ES-I3 (cell line): Measurements from ENCODE around the gene EMC8.
A peak's percentile ranks its signal among the peaks of the same experiment; 100 is the strongest.
"Not testable (repeated sequence)": the region's sequence is repeated elsewhere in the genome, so short reads cannot be mapped to it uniquely, and the experiment has no call there.

ENCODE experiments used
- H3K36me3 ChIP-seq: 2 replicates; pipeline ENCODE4 v1.6.1; 2013; ENCODE audit warnings: mild to moderate bottlenecking, low read length, control low read depth, moderate library complexity; ENCODE audit not compliant: insufficient read depth
- H3K4me1 ChIP-seq: 2 replicates; pipeline ENCODE4 v1.6.1; 2013; ENCODE audit warnings: mild to moderate bottlenecking, control low read depth, low read length; ENCODE audit not compliant: insufficient read depth
- H3K9ac ChIP-seq: 2 replicates; pipeline ENCODE4 v1.6.1; 2013; ENCODE audit warnings: low read depth, mild to moderate bottlenecking, low read length, moderate library complexity
- H3K9me3 ChIP-seq: 2 replicates; pipeline ENCODE4 v1.6.1; 2013; ENCODE audit warnings: mild to moderate bottlenecking, low read length, moderate library complexity; ENCODE audit not compliant: control insufficient read depth, insufficient read depth

The EMC8 gene

DNA sequence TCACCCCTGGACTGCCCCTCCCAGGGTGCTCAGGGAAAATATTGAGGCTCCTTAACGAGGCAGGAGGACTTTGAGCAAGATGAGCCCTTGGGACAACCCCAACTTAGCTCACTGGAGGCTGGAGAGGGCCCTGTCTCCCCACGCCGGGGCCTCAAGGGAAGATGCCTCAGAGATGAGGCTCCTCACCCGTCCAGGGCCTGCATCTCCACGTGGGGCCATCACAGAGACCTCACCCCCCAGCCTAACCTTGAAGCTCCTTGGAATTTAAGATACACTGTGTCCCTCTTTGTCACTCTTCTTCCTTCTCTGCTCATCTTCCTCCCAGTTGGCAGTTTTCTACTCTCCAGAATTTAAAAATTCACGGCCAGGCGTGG is 11.4 kb upstream of the EMC8 start:
- H3K9ac ChIP-seq = no peak overlapping the region
- H3K9me3 ChIP-seq = no peaks in the 10 kb centered on the region
- H3K36me3 ChIP-seq = peaks cover 9% of the 10 kb centered on the region; the same call in 1 of the 2 replicates
- no peaks in the 10 kb centered on the region for H3K4me1 ChIP-seq

DNA sequence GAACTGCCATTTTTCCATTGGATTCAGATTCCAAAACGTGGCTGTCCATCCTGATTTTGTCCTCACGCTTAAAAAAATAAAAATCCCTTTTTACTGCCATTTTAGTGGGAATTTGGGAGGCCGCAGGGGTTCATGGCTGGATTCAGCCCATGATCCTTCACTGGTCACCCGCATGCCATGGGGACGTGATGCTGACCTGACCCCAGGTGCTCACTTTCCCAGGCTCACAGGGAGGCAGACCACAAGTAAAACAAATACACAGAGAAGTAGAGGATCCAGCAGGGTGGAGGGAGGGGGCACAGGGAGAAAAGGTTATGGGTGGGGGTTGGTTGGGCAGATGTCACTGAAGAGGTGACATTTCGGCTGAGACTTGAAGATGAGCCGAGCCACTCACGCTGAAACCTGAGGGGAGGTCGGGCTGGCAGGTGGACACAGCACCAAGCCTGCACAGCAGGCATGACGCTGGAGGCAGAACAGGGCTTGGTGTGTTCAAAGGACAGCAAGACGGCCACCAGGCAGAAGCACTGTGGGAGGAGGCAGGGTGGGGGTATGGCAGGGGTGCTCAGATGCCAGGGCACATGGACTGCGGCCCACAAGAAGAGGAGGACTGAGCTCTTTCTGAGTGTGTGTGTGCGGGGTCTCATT is 10.9 kb upstream of the EMC8 start:
- Histone ChIP-seq H3K36me3 (peaks cover 14% of the 10 kb centered on the region; the same call in 1 of the 2 replicates), H3K4me1 (no peaks in the 10 kb centered on the region), H3K9me3 (no peaks in the 10 kb centered on the region), H3K9ac (no peak overlapping the region)

DNA sequence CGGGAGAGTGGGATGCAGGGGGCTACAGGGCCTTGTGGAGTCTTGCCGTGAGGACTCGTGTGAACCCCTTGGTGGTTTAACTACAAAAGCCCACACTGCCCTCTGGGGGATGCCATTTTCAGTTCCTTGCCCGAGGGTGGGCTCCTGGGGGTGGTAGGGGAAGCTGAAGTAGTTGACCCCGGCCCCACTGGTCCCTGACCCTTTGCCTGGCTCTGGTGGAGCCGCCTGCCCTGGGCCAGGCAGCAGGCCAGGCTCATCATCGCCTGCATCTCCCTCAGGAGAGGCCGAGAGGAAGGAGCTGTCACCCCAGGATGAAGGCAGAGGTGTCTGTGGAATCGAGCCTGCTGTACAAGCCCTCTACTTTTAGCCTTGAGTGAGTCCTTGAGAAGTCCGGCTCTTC is 10.3 kb upstream of the EMC8 start:
- no peaks in the 10 kb centered on the region for H3K9me3 ChIP-seq
- H3K4me1 ChIP-seq = no peaks in the 10 kb centered on the region
- no peak overlapping the region for H3K9ac ChIP-seq
- peaks cover 18% of the 10 kb centered on the region; the same call in 1 of the 2 replicates for H3K36me3 ChIP-seq

- Histone ChIP-seq H3K9me3 (no peaks in the 10 kb centered on the region), H3K9ac (no peak overlapping the region), H3K36me3 (peaks cover 20% of the 10 kb centered on the region; the same call in 1 of the 2 replicates), H3K4me1 (no peaks in the 10 kb centered on the region)
Measured at GRCh38 chr16:85808926-85809325, 9.6 kb upstream of the EMC8 start.

DNA sequence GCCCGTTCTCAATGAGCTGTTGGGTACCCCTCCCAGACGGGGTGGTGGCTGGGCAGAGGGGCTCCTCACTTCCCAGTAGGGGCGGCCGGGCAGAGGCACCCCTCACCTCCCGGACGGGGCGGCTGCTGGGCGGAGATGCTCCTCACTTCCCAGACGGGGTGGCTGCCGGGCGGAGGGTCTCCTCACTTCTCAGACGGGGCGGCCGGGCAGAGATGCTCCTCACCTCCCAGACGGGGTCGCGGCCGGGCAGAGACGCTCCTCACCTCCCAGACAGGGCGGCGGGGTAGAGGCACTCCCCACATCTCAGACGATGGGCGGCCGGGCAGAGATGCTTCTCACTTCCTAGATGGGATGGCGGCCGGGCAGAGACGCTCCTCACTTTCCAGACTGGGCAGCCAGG is 8.8 kb upstream of the EMC8 start:
- H3K4me1 ChIP-seq, H3K9ac ChIP-seq, H3K9me3 ChIP-seq: not testable (repeated sequence)
- H3K36me3 ChIP-seq = peaks cover 27% of the 10 kb centered on the region

- H3K4me1 ChIP-seq, H3K9me3 ChIP-seq, H3K9ac ChIP-seq: not testable (repeated sequence)
- H3K36me3 ChIP-seq = peaks cover 33% of the 10 kb centered on the region
Measured at GRCh38 chr16:85807340-85807739, 8.0 kb upstream of the EMC8 start.

GRCh38 chr16:85806539-85806938 is 7.2 kb upstream of the EMC8 start:
- Histone ChIP-seq H3K9ac (no peak overlapping the region), H3K4me1 (no peaks in the 10 kb centered on the region), H3K36me3 (peaks cover 41% of the 10 kb centered on the region), H3K9me3 (no peaks in the 10 kb centered on the region)

GRCh38 chr16:85805442-85806045 is 6.2 kb upstream of the EMC8 start:
- Histone ChIP-seq H3K9ac (no peak overlapping the region), H3K4me1 (no peaks in the 10 kb centered on the region), H3K9me3 (no peaks in the 10 kb centered on the region), H3K36me3 (peaks cover 44% of the 10 kb centered on the region)

DNA sequence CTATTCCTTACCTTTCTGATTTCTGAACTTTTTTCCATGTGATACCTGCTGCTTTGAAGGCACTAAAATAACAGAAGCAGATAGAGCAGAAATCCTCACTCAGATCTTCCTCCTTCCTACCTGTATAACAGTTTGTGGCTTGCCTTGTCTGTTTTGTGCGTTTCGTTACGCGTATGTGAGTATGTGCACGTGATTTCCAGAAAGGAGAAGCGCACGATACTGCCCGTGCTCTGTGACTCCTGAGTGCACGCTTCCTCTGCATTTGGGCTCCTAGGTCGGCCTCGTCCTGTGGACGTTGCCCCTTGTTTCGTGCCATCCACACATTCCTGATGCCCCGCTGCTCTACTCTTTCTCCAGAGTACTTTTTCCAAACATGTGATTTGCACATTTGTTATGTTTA is 4.2 kb upstream of the EMC8 start:
- Histone ChIP-seq H3K9me3 (no peaks in the 10 kb centered on the region), H3K9ac (no peak overlapping the region), H3K36me3 (peaks cover 44% of the 10 kb centered on the region), H3K4me1 (no peaks in the 10 kb centered on the region)

DNA sequence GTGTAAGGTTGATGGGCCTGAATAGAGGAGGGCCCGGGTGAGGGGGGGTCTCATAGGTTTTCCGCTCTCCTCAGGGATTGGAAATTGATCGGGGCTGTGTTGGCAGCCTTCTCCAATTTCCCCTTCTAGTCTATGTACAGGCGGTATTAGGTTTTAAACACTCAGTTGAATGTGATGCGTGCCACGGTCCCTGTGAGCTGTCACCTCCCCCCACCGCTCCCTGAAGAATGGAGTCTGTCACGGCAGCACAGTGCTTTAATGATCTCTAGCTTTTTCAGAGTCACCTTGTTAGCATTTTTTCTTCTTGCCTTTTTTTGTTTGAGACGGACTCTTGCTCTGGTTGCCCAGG is 951 bp upstream of the EMC8 start:
- H3K9me3 ChIP-seq = no peaks in the 10 kb centered on the region
- H3K36me3 ChIP-seq = peaks cover 35% of the 10 kb centered on the region
- H3K9ac ChIP-seq = peak overlapping the region; percentile 90
- no peaks in the 10 kb centered on the region; the same call in 1 of the 2 replicates for H3K4me1 ChIP-seq

GRCh38 chr16:85798901-85799496 is 345 bp downstream of the EMC8 start:
- no peaks in the 10 kb centered on the region for H3K9me3 ChIP-seq
- H3K9ac ChIP-seq = peak overlapping the region; percentile 90
- H3K4me1 ChIP-seq = no peaks in the 10 kb centered on the region; the same call in 1 of the 2 replicates
- H3K36me3 ChIP-seq = peaks cover 28% of the 10 kb centered on the region

DNA sequence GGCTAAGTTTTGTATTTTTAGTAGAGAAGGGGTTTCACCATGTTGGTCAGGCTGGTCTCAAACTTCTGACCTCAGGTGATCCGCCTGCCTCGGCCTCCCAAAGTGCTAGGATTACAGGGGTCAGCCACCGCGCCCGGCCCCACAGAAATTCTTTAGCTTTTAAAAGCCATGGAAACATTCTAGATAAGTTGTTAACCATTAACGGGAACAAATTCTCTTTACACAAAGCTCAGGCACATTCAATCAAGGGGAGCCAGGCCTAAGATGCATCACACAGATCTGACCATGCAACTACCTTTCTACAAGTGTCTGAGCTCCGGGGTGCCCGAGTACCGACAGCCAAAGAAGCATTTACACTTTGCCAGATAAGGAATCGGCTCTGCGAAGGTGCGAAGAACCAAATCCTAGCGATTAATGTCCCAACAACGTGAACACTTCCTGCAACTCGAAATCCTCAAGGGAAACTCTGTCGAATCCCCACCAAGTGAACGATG is 1.0 kb downstream of the EMC8 start:
- Histone ChIP-seq H3K9me3 (no peaks in the 10 kb centered on the region), H3K9ac (peak overlapping the region; percentile 90), H3K4me1 (no peaks in the 10 kb centered on the region; the same call in 1 of the 2 replicates), H3K36me3 (peaks cover 23% of the 10 kb centered on the region)

DNA sequence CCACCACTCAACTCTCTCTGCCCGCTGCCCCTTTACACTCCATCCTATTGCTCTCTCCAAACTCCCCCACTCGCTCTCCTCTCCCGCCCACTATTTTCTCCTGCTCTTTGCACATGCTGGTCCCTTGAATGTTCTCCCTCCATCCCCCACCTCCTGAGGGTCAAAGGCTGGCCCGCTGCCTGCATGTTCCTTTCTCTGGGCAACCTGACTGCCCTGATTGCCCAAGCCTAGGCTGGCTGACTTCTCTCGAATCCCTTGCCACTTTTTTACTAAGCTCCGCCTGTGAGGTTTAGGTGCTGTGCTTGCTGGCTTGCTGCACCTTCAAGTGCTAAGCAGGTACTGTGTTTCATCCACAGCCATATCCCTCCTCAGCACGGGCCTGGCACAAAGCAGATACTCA is 2.7 kb downstream of the EMC8 start:
- Histone ChIP-seq H3K4me1 (no peaks in the 10 kb centered on the region; the same call in 1 of the 2 replicates), H3K9me3 (no peaks in the 10 kb centered on the region), H3K9ac (no peak overlapping the region), H3K36me3 (peaks cover 15% of the 10 kb centered on the region; the same call in 1 of the 2 replicates)

DNA sequence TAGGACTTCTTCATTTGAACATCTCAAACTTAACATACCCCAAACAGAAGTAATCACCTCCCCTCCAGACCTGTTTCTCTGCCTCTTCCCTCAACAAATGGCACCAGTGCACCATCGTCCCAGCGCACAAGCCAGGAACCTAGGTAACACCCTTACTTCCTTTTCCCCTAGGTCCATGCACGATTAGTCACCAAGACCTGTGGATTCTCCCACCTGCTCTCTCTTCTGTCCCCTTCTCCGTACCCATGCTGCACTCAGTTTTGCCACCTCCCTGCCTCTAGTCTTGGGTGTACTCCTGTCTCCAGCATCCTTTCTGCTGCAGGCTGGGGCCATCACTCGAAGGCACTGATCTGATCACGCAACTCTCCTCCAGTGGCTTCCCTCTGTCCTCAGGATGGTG is 3.2 kb downstream of the EMC8 start:
- H3K36me3 ChIP-seq = peaks cover 11% of the 10 kb centered on the region; the same call in 1 of the 2 replicates
- no peak overlapping the region for H3K9ac ChIP-seq
- H3K9me3 ChIP-seq = no peaks in the 10 kb centered on the region
- no peaks in the 10 kb centered on the region; the same call in 1 of the 2 replicates for H3K4me1 ChIP-seq

GRCh38 chr16:85794696-85795095 is 4.6 kb downstream of the EMC8 start:
- Histone ChIP-seq H3K36me3 (peaks cover 11% of the 10 kb centered on the region; the same call in 1 of the 2 replicates), H3K9me3 (no peaks in the 10 kb centered on the region), H3K9ac (no peak overlapping the region), H3K4me1 (no peaks in the 10 kb centered on the region; the same call in 1 of the 2 replicates)
